Duodenal mucosa (tissue), 2 donors: ENCODE measurements around the gene MED8.

Experiments
- H3K27ac ChIP-seq: one replicate; pipeline ENCODE4 v1.7.0; 2013; ENCODE audit warnings: low read depth, low read length
- H3K27me3 ChIP-seq, 2 donors: one replicate each; pipeline ENCODE4 v1.7.0; 2013; ENCODE audit warnings: low read length in 2 of 2, control low read depth in 1 of 2; ENCODE audit not compliant: insufficient read depth in 2 of 2, control insufficient read depth in 1 of 2
- H3K36me3 ChIP-seq, 2 donors: one replicate each; pipeline ENCODE4 v1.7.0; 2013; ENCODE audit warnings: low read length in 2 of 2, control low read depth in 1 of 2; ENCODE audit not compliant: insufficient read depth in 2 of 2, control insufficient read depth in 1 of 2
- H3K4me1 ChIP-seq, 2 donors: one replicate each; pipeline ENCODE4 v1.7.0; 2013; ENCODE audit warnings: low read length in 2 of 2, control low read depth in 1 of 2; ENCODE audit not compliant: insufficient read depth in 2 of 2, control insufficient read depth in 1 of 2
- H3K4me3 ChIP-seq, 2 donors: one replicate each; pipeline ENCODE4 v1.7.0; 2013; ENCODE audit warnings: low read length in 2 of 2, low read depth in 1 of 2
- H3K9ac ChIP-seq, 2 donors: one replicate each; pipeline ENCODE4 v1.7.0; 2013; ENCODE audit warnings: low read length in 2 of 2, low read depth in 1 of 2
- H3K9me3 ChIP-seq, 2 donors: one replicate each; pipeline ENCODE4 v1.7.0; 2013; ENCODE audit warnings: low read length in 2 of 2, control low read depth in 1 of 2; ENCODE audit not compliant: control insufficient read depth in 1 of 2

MED8 gene

GRCh38 chr1:43388613-43389012, 987 bp downstream of the MED8 start:
- no peak overlapping the region for H3K27ac ChIP-seq
- peak overlapping the region; percentile 88 to 91 for H3K9ac ChIP-seq
- peaks cover 26 to 27% of the 10 kb centered on the region in 2 donors for H3K4me1 ChIP-seq
- no peaks in the 10 kb centered on the region for H3K27me3 ChIP-seq
- H3K9me3 ChIP-seq = no peaks in the 10 kb centered on the region
- peak overlapping the region; percentile 88 to 94 for H3K4me3 ChIP-seq
- peaks cover 33 to 43% of the 10 kb centered on the region in 2 donors for H3K36me3 ChIP-seq

- H3K27ac ChIP-seq = no peak overlapping the region
- H3K4me1 ChIP-seq = peaks cover 26 to 27% of the 10 kb centered on the region in 2 donors
- no peaks in the 10 kb centered on the region for H3K9me3 ChIP-seq
- peaks cover 37 to 48% of the 10 kb centered on the region in 2 donors for H3K36me3 ChIP-seq
- no peaks in the 10 kb centered on the region for H3K27me3 ChIP-seq
- peak overlapping the region; percentile 88 to 91 for H3K9ac ChIP-seq
- H3K4me3 ChIP-seq = peak overlapping the region; percentile 88 to 94
Measured at GRCh38 chr1:43387976-43388599, 1.5 kb downstream of the MED8 start.

GRCh38 chr1:43386676-43387075, 2.9 kb downstream of the MED8 start:
- H3K27me3 ChIP-seq = no peaks in the 10 kb centered on the region
- H3K4me1 ChIP-seq = peaks cover 39 to 41% of the 10 kb centered on the region in 2 donors
- H3K27ac ChIP-seq = no peak overlapping the region
- H3K9me3 ChIP-seq = no peaks in the 10 kb centered on the region
- H3K9ac ChIP-seq = no peak overlapping the region
- no peak overlapping the region for H3K4me3 ChIP-seq
- H3K36me3 ChIP-seq = peaks cover 41 to 53% of the 10 kb centered on the region in 2 donors

GRCh38 chr1:43383449-43383848, 6.2 kb downstream of the MED8 start:
- H3K4me1 ChIP-seq = peaks cover 21 to 24% of the 10 kb centered on the region in 2 donors

GRCh38 chr1:43382027-43382779, 7.4 kb downstream of the MED8 start:
- Histone ChIP-seq H3K4me1 (peaks cover 13 to 14% of the 10 kb centered on the region in 2 donors), H3K27me3 (no peaks in the 10 kb centered on the region), H3K9me3 (no peaks in the 10 kb centered on the region), H3K36me3 (peaks cover 41 to 55% of the 10 kb centered on the region in 2 donors), H3K27ac (no peak overlapping the region), H3K9ac (peak overlapping the region in 1 of 2 donors; percentile 13), H3K4me3 (no peak overlapping the region)

More at GRCh38 chr1:43383449-43383848, 6.2 kb downstream of the MED8 start:
- no peak overlapping the region for H3K9ac ChIP-seq
- H3K36me3 ChIP-seq = peaks cover 41 to 62% of the 10 kb centered on the region in 2 donors
- H3K4me3 ChIP-seq = no peak overlapping the region
- no peaks in the 10 kb centered on the region for H3K9me3 ChIP-seq
- H3K27ac ChIP-seq = no peak overlapping the region
- H3K27me3 ChIP-seq = no peaks in the 10 kb centered on the region

- Histone ChIP-seq H3K4me1 (peaks cover 13 to 14% of the 10 kb centered on the region in 2 donors), H3K36me3 (peaks cover 38 to 49% of the 10 kb centered on the region in 2 donors), H3K9me3 (no peaks in the 10 kb centered on the region), H3K27ac (no peak overlapping the region), H3K9ac (no peak overlapping the region), H3K27me3 (no peaks in the 10 kb centered on the region), H3K4me3 (no peak overlapping the region)
Measured at GRCh38 chr1:43381612-43382011, 8.0 kb downstream of the MED8 start.

- Histone ChIP-seq H3K27ac (no peak overlapping the region), H3K4me3 (no peak overlapping the region), H3K36me3 (peaks cover 16 to 31% of the 10 kb centered on the region in 2 donors), H3K27me3 (no peaks in the 10 kb centered on the region), H3K9me3 (no peaks in the 10 kb centered on the region), H3K9ac (no peak overlapping the region), H3K4me1 (peaks cover 13 to 14% of the 10 kb centered on the region in 2 donors)
Measured at GRCh38 chr1:43379476-43379875, 10.1 kb downstream of the MED8 start.

GRCh38 chr1:43377831-43378230, 11.8 kb downstream of the MED8 start:
- H3K27ac ChIP-seq = no peak overlapping the region
- peaks cover 2 to 14% of the 10 kb centered on the region in 2 donors for H3K36me3 ChIP-seq
- H3K4me3 ChIP-seq = no peak overlapping the region

GRCh38 chr1:43376723-43377235, 12.8 kb downstream of the MED8 start:
- no peaks in the 10 kb centered on the region for H3K9me3 ChIP-seq
- peaks cover 0 to 13% of the 10 kb centered on the region in 2 donors for H3K36me3 ChIP-seq
- H3K4me1 ChIP-seq = peaks cover 7 to 11% of the 10 kb centered on the region in 2 donors
- no peak overlapping the region for H3K9ac ChIP-seq
- H3K27me3 ChIP-seq = no peaks in the 10 kb centered on the region
- no peak overlapping the region for H3K27ac ChIP-seq
- H3K4me3 ChIP-seq = no peak overlapping the region

More at GRCh38 chr1:43377831-43378230, 11.8 kb downstream of the MED8 start:
- Histone ChIP-seq H3K27me3 (no peaks in the 10 kb centered on the region), H3K9me3 (no peaks in the 10 kb centered on the region), H3K4me1 (peaks cover 18 to 21% of the 10 kb centered on the region in 2 donors), H3K9ac (no peak overlapping the region)
